Endodermal cell (in vitro differentiated cells): ENCODE results near the gene STX1B. TPM values are rescaled to one million over a fixed set of nuclear protein-coding genes. Genes with fewer than 3 reads are reported as not detected.
A peak's percentile ranks its signal among the peaks of the same experiment; 100 is the strongest.

Experiments
- DNase-seq: peaks from one replicate; pipeline ENCODE4 v3.0.0-alpha.2; 2017
- H3K27ac ChIP-seq: 2 replicates; pipeline ENCODE4 v1.5.1; 2013; ENCODE audit warnings: mild to moderate bottlenecking, low read depth, low read length, moderate library complexity
- H3K27me3 ChIP-seq: 2 replicates; pipeline ENCODE4 v1.6.1; 2013; ENCODE audit warnings: mild to moderate bottlenecking, low read length, moderate library complexity; ENCODE audit not compliant: insufficient read depth, control insufficient read depth, poor library complexity, severe bottlenecking
- H3K36me3 ChIP-seq: 2 replicates; pipeline ENCODE4 v1.7.0; 2013; ENCODE audit warnings: mild to moderate bottlenecking, low read length, moderate library complexity; ENCODE audit not compliant: control insufficient read depth, insufficient read depth
- H3K4me1 ChIP-seq: one replicate; pipeline ENCODE4 v1.7.0; 2013; ENCODE audit warnings: low read length; ENCODE audit not compliant: control insufficient read depth, insufficient read depth
- H3K4me3 ChIP-seq: 2 replicates; pipeline ENCODE4 v1.5.1; 2013; ENCODE audit warnings: mild to moderate bottlenecking, low read length, moderate library complexity
- H3K9ac ChIP-seq: 2 replicates; pipeline ENCODE4 v1.6.1; 2013; ENCODE audit warnings: mild to moderate bottlenecking, low read length, moderate library complexity; ENCODE audit not compliant: poor library complexity, severe bottlenecking; ENCODE audit errors: extremely low read depth
- H3K9me3 ChIP-seq: 2 replicates; pipeline ENCODE4 v1.6.1; 2013; ENCODE audit warnings: mild to moderate bottlenecking, low read length, moderate library complexity; ENCODE audit not compliant: control insufficient read depth
- H3K27ac Mint-ChIP-seq: 2 replicates; pipeline ENCODE4 v1.8.0; 2020; ENCODE audit warnings: mixed read lengths
- H3K27me3 Mint-ChIP-seq: 2 replicates; pipeline ENCODE4 v1.8.0; 2021; ENCODE audit warnings: mild to moderate bottlenecking, mixed read lengths; ENCODE audit not compliant: insufficient read depth
- H3K36me3 Mint-ChIP-seq: 2 replicates; pipeline ENCODE4 v1.8.0; 2020; ENCODE audit warnings: low read depth, mixed read lengths
- H3K4me1 Mint-ChIP-seq: 2 replicates; pipeline ENCODE4 v1.8.0; 2020; ENCODE audit warnings: mixed read lengths
- H3K4me3 Mint-ChIP-seq: 2 replicates; pipeline ENCODE4 v1.8.0; 2020; ENCODE audit warnings: mild to moderate bottlenecking, moderate library complexity, mixed read lengths
- H3K9me3 Mint-ChIP-seq: 2 replicates; pipeline ENCODE4 v1.8.0; 2020; ENCODE audit warnings: mild to moderate bottlenecking, mixed read lengths
- WGBS, 2 experiments: methylation state at CpG; one replicate each; pipeline versions ENCODE4 v1.1.5 to v1.1.7; 2013; ENCODE audit warnings: missing lambda C conversion rate in 2 of 2, mixed read lengths in 1 of 2; ENCODE audit not compliant: insufficient coverage in 1 of 2, insufficient read length in 1 of 2; 5-methylcytosine and 5-hydroxymethylcytosine counted together
- total RNA-seq, 2 donors: library from RNA; stranded (reverse); fragmentation: NEBNext Ultra II Directional in 1 of 2; extraction: Animal tissue kit (Norgen Biotek cat#: 25700) in 1 of 2; gene quantifications; 2 replicates in 1 of 2; 3 replicates in 1 of 2; pipeline ENCODE4 v1.2.1, GENCODE V29; 2021
- TF ChIP-seq, protein P1 (sequence below): fragments of 200-600 bp; sonication (generic); conservative IDR thresholded peaks from 2 replicates; pipeline ENCODE4 v1.5.0; 2021; ENCODE audit warnings: antibody characterized with exemption, mild to moderate bottlenecking

The STX1B gene
- total RNA-seq, 2 donors from 2014 or later = 3.2 to 7.0 TPM

GRCh38 chr16:30979170-30980022 is 31.0 kb downstream of the STX1B start:
- H3K4me3 ChIP-seq = no peak overlapping the region
- no peaks in the 10 kb centered on the region for H3K4me1 ChIP-seq
- H3K4me1 Mint-ChIP-seq = no peaks in the 10 kb centered on the region
- no peaks in the 10 kb centered on the region for H3K27me3 ChIP-seq
- H3K36me3 Mint-ChIP-seq = peaks cover 59% of the 10 kb centered on the region
- no peak for DNase-seq
- no peaks in the 10 kb centered on the region for H3K9me3 Mint-ChIP-seq
- no peak overlapping the region for H3K9ac ChIP-seq
- H3K4me3 Mint-ChIP-seq = no peak overlapping the region
- H3K36me3 ChIP-seq = peaks cover 49% of the 10 kb centered on the region
- WGBS, 2 experiments = 94 to 98% methylated on average over 28 to 56 of the region's 62 CpGs
- H3K9me3 ChIP-seq = no peaks in the 10 kb centered on the region
- H3K27me3 Mint-ChIP-seq = no peaks in the 10 kb centered on the region
- H3K27ac ChIP-seq = no peak overlapping the region
- TF ChIP-seq, protein P1, sequence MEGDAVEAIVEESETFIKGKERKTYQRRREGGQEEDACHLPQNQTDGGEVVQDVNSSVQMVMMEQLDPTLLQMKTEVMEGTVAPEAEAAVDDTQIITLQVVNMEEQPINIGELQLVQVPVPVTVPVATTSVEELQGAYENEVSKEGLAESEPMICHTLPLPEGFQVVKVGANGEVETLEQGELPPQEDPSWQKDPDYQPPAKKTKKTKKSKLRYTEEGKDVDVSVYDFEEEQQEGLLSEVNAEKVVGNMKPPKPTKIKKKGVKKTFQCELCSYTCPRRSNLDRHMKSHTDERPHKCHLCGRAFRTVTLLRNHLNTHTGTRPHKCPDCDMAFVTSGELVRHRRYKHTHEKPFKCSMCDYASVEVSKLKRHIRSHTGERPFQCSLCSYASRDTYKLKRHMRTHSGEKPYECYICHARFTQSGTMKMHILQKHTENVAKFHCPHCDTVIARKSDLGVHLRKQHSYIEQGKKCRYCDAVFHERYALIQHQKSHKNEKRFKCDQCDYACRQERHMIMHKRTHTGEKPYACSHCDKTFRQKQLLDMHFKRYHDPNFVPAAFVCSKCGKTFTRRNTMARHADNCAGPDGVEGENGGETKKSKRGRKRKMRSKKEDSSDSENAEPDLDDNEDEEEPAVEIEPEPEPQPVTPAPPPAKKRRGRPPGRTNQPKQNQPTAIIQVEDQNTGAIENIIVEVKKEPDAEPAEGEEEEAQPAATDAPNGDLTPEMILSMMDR = no peak
- H3K27ac Mint-ChIP-seq = no peak overlapping the region

GRCh38 chr16:30977502-30977901 is 32.9 kb downstream of the STX1B start:
- H3K4me1 ChIP-seq = no peaks in the 10 kb centered on the region
- H3K9me3 ChIP-seq = no peaks in the 10 kb centered on the region
- H3K36me3 Mint-ChIP-seq = peaks cover 68% of the 10 kb centered on the region
- TF ChIP-seq, protein P1 = peak; percentile 77
- peaks cover 56% of the 10 kb centered on the region for H3K36me3 ChIP-seq
- H3K4me3 ChIP-seq = no peak overlapping the region
- H3K4me1 Mint-ChIP-seq = no peaks in the 10 kb centered on the region
- H3K27me3 ChIP-seq = no peaks in the 10 kb centered on the region
- H3K9ac ChIP-seq = no peak overlapping the region
- H3K27me3 Mint-ChIP-seq = no peaks in the 10 kb centered on the region
- no peak overlapping the region for H3K4me3 Mint-ChIP-seq
- H3K9me3 Mint-ChIP-seq = no peaks in the 10 kb centered on the region
- H3K27ac Mint-ChIP-seq = peak overlapping the region; percentile 70
- DNase-seq = peak; percentile 90
- 87 to 94% methylated on average over 11 to 17 of the region's 17 CpGs for WGBS, 2 experiments
- no peak overlapping the region for H3K27ac ChIP-seq

DNA sequence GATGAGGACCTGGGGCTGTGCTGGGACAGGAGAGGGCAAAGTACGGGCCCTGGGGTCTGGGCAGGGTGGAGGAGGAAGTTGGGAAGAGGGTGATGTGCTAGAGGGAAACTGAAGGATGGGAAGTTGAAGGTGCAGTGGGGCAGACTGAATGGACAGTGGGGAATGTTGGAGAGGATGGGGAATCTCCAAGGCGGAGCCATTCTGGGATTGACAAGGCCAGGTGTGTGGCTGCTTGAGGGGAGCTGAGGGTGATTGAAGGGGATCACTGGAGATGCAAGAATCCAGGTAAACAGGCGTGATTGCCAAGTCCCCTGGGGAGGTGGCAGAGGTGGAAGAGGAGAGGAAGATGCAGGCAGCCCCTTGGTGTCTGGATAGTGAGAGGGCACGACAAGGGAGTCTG is 34.0 kb downstream of the STX1B start:
- H3K9me3 Mint-ChIP-seq = no peaks in the 10 kb centered on the region
- Histone ChIP-seq H3K27me3 (no peaks in the 10 kb centered on the region), H3K27ac (no peak overlapping the region), H3K4me1 (no peaks in the 10 kb centered on the region), H3K36me3 (peaks cover 59% of the 10 kb centered on the region), H3K9ac (no peak overlapping the region), H3K9me3 (no peaks in the 10 kb centered on the region), H3K4me3 (no peak overlapping the region)
- no peaks in the 10 kb centered on the region for H3K4me1 Mint-ChIP-seq
- TF ChIP-seq, protein P1 = no peak
- no peak overlapping the region for H3K27ac Mint-ChIP-seq
- no peak for DNase-seq
- no peaks in the 10 kb centered on the region for H3K27me3 Mint-ChIP-seq
- peaks cover 69% of the 10 kb centered on the region for H3K36me3 Mint-ChIP-seq
- 93 to 96% methylated on average over 3 to 4 of the region's 4 CpGs for WGBS, 2 experiments
- no peak overlapping the region for H3K4me3 Mint-ChIP-seq
